ENCODE measurements around the gene IL17RB.

The IL17RB gene

GRCh38 chr3:53833700-53834099 is 12.7 kb upstream of the IL17RB start:
- no peak for DNase-seq

- DNase-seq, result no peak
Measured at GRCh38 chr3:53834429-53835095, 11.8 kb upstream of the IL17RB start.

DNA sequence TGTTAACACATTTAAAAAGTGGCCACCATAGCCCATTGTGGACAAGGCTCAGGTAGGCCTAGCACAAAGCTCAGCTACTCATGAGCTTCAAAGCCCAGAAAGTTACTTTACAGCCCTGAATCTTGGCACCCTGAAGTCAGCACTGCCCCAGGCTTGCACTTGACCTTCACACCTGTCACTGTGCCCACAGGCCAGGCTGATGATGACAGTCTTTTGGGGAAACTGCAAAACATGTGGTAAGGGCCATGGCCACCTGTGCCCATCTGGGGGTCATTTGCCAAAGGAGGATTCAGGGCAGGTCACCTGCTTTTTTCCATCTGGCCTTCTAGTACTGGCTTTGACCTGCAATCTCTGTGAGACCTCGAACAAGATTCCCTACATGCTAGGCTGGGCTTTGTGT is 11.1 kb upstream of the IL17RB start:
- DNase-seq, result no peak

GRCh38 chr3:53836084-53836872 is 10.1 kb upstream of the IL17RB start:
- DNase-seq, result no peak

DNA sequence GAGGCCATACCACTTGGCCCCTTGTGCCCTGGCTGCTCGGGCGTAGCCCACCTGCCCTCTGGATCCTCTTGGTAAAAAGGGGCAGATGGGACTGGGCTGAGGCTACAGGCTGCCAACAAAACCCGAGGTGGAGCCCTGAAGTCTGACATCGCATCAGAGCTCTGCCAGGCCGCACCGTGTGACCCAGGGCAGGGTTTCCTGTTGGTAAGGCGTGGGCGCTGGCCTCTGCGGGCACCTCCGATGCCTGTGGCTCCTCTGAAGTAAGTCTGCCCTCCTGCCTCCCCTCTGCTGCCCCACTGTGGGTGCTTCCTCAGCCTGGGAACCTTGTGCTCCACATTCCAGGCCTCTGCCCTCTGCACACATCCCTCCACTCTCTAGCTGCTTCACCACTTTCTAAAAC is 9.0 kb upstream of the IL17RB start:
- no peak for DNase-seq

DNA sequence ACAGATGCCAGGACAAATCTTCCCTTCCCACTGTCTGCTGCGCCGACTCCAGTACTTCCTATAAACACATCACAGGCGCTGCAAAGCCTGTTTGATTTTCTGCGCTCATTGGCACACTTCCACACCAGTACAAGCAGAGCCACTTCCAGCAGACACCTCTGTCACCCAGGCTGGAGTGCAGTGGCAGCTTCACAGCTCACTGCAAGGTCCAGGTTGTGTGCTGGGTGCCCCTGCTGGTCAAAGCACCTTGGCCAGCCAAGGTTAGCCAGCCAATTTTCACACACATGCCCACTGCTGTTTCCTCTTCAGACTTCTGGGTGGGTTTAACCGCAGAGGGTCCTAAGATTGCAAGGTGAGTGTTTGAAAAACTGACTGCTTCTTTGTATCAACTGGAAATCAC is 5.1 kb upstream of the IL17RB start:
- DNase-seq, result no peak

DNA sequence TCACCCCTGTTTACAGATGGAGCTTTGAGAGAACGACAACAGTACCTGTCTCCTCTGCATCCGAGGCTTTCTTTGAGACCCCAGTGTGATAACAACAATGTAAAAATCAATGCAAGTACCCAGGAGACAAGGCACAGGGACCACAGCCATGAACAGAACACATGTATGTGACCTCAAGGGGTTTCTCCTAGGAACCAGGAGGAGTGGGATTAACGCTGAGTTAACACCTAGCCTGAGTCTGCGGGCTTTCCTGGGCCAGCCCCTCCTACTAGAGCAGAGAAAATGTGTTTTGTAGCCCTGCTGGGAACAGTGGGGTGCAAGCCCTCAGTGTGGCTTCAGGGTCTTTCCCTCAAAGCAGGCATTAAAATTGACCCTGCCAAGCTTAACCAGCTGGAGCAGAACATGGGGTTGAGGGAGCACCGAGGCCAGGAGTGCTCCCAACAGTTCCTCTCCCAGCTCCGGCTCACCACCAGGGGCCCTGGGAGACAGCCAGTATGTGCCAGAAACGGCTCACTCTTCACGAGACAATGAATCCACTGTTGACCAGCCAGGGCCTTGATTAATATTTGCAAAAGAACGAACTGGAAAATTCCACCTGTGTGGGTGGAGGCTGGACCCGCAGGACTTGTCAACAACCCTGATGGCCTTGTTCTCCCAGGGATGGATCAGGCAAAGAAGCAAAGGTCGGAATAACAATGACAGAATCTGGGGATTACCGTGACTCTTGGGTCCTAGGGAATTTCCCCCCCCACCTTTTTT is 3.8 kb upstream of the IL17RB start:
- no peak for DNase-seq

GRCh38 chr3:53843195-53844177 is 2.9 kb upstream of the IL17RB start:
- DNase-seq, result no peak

DNA sequence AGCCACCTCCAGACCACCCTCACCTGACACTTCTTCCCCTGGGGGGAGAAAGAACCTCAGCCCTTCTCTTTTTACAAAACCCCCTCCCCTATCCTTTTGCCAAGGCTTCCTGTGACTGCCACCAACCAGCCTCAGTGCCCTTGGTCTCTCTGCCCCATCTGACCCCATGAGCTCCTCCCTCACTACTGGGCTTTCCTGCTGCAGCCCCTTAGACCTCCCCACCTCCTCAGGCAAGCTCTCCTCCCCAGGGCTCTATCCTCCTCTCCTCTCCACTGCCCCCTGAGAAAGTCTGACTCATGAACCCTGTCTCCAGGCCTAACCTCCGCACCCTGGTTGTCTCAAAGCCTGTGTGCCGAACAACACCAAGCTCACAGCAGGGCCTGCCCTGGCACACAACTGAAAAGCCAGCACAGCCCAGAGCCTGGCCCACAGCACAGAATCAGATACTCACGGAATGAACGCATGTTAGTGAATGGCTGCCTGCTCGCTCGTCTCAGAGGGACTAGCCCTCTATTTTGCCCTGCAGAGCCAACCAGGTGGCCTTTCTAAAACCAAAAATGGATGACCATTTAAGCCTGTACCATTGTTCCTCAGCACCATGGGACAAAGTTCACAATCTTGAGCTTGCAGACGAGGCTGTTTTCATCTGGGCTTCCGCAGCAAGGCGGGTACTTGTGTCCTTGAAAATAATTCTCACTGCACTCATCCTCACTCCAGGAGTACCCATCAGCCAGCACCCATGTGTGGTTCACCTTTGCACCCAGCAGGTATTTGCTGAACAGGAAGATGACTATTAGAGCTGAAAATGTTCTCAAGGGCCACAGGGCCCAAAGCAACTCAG is 1.9 kb upstream of the IL17RB start:
- DNase-seq, result no peak

DNA sequence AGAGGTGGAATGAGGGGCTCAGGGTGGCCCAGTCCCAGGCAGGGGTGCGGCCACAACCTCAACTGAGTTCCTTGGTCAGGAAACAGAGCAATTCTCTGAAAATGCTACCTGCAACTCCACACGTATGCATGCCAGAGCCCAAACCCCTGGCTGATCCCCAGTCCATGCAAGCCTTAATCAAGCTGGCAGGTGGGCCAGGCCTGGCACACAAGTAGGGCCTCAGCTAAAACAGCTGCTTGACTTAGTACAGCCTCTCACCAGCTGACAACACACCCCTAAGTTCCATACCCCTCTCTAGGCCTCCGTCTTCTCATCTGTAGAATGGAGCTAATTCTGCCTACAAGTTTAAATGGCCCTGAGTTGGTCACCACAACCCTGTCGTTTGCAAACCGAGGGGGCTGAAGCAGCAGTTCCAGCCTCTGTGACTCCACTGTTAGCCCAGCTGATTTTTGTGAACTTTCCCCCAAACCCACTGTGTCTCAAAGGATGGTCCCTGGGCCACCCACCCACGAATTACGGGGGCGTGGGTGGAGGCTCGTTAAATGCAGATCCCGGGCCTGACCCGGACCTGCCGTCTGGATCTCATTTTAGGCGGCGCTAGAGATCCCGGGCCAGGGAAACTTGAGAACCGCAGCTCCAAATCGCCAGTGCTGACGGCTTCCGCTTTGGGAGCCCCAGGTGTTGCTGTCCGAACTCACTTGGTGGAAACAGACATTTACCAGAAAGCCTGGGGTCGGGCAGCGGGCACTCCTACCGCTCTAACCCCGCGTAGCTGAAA is 1.1 kb upstream of the IL17RB start:
- no peak for DNase-seq

- DNase-seq, result no peak
Measured at GRCh38 chr3:53845881-53846133, 561 bp upstream of the IL17RB start.

- no peak for DNase-seq
Measured at GRCh38 chr3:53846851-53847155, 435 bp downstream of the IL17RB start.

DNA sequence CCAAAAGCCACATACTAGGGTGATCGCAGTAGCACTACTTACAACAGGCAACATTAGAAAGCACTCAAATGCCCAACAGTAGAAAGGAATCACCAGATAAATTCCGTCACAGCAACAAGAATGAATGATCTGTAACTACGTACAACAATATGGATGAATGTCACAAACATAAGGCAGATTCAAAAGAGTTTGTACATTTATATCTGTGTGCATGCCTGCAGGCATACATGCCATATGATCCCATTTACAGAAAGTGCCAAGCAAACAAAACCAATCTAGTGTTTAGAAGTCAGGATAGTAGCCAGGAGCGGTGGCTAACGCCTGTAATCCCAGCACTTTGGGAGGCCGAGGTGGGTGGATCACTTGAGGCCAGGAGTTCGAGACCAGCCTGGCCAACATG is 3.5 kb downstream of the IL17RB start:
- no peak for DNase-seq

DNA sequence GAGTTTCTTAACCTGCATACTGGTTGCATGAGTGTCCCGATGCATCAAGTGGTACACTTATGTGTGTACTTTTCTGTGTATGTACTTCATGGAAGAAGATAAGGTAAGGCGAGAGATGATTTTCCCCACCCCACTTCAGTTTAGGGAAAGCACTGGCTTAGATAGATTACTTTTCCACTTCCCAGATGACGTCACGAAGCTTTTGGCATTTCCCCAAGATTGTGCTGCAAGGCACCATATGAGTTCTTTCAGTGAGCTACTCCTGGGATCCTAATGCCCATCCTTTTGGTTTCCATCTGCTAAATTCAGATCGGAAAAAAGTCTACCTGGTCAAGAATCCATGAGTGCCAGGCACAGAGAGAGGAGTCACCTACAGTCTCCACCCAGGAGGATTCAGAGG is 4.5 kb downstream of the IL17RB start:
- DNase-seq, result no peak

DNA sequence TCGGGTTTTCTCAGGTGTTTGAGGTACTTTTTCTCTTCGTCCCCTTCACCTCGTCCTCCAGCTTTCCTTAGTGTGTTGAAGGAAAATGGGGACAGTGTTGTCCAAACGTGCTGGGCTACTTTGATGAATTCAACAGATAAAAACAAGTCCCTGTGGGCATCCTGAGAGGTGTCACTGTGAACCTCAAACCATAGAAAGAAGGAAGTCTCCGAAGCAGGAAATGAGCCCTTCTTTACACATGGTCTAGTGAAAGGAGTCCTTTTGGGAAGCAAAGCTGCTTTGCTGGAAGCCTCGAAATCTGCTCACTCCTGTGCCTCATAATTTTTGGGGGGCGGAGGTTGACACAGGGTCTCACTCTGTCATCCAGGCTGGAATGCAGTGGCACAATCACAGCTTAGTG is 10.6 kb downstream of the IL17RB start:
- DNase-seq, result no peak

DNA sequence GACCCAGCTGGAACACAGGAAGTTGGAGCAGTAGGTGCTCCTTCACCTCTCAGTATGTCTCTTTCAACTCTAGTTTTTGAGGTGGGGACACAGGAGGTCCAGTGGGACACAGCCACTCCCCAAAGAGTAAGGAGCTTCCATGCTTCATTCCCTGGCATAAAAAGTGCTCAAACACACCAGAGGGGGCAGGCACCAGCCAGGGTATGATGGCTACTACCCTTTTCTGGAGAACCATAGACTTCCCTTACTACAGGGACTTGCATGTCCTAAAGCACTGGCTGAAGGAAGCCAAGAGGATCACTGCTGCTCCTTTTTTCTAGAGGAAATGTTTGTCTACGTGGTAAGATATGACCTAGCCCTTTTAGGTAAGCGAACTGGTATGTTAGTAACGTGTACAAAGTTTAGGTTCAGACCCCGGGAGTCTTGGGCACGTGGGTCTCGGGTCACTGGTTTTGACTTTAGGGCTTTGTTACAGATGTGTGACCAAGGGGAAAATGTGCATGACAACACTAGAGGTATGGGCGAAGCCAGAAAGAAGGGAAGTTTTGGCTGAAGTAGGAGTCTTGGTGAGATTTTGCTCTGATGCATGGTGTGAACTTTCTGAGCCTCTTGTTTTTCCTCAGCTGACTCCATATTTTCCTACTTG is 11.9 kb downstream of the IL17RB start:
- DNase-seq, result no peak

DNA sequence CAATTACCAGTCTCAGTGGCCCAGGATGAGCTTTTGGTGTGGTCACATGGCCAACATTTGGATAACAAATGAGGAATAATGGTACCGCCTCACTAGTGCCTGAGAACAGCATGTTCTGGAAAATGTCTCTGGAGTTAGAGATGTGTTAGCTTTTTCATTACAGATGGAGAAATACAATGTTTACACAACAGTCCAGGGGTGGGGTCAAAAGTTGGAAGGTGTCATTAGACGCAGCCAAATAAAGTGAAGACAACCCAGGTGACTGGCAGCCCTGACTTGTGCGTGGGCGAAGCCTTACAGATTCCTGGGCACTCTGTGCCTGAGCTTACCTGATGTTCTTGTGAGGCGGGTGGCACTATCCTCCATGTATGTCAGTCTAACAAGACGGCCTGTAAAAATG is 12.8 kb downstream of the IL17RB start:
- no peak for DNase-seq

- no peak for DNase-seq
Measured at GRCh38 chr3:53860196-53860595, 13.8 kb downstream of the IL17RB start.

- no peak for DNase-seq
Measured at GRCh38 chr3:53862241-53862640, 15.9 kb downstream of the IL17RB start.

GRCh38 chr3:53863145-53863544 is 16.8 kb downstream of the IL17RB start:
- DNase-seq, result no peak
